Stimulated activated CD4-positive, alpha-beta T cell treated with anti-CD3 and anti-CD28 coated beads, Interleukin-1b, Interleukin-23, amount 100 ng/mL, for 1 hour (primary cell): ENCODE results near the gene PGRMC1.
"Not testable (repeated sequence)": the region's sequence is repeated elsewhere in the genome, so short reads cannot be mapped to it uniquely, and the experiment has no call there.

Experiments
- DNase-seq, 2 donors: peaks; one replicate each; pipeline ENCODE4 v3.0.0-alpha.2; 2020; ENCODE audit warnings: low read depth in 2 of 2

PGRMC1 gene

DNA sequence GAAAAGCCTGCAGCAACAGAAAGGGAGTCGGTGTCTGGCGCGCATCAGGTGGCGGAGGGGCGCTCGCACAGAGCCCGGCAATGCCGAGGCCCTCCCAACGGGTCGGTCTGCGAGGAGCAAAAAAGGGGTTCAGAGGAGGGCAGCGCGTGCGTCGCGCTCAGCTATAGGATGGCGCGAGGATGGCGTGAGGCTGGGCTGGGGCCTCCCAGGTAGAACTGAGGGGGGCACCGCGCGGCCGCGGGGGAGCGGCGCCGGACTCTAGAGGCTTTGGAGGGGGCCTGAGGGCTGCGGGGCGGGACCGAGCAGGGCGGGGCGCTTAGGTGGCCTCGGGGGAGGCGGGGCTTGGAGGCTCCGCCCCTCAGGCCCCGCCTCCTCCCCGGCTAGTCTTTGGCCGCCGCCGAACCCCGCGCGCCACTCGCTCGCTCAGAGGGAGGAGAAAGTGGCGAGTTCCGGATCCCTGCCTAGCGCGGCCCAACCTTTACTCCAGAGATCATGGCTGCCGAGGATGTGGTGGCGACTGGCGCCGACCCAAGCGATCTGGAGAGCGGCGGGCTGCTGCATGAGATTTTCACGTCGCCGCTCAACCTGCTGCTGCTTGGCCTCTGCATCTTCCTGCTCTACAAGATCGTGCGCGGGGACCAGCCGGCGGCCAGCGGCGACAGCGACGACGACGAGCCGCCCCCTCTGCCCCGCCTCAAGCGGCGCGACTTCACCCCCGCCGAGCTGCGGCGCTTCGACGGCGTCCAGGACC is at the start of gene PGRMC1:
Gene PGRMC1, plus strand, starts transcription at position 414 of the 751 bp plus-strand sequence. Its CDS starts 79 bp downstream, at position 493.
- DNase-seq, result peak; percentile 41 to 50

- no peak for DNase-seq
Observed at GRCh38 chrX:119186763-119187162, 49.3 kb upstream of the PGRMC1 start.

DNA sequence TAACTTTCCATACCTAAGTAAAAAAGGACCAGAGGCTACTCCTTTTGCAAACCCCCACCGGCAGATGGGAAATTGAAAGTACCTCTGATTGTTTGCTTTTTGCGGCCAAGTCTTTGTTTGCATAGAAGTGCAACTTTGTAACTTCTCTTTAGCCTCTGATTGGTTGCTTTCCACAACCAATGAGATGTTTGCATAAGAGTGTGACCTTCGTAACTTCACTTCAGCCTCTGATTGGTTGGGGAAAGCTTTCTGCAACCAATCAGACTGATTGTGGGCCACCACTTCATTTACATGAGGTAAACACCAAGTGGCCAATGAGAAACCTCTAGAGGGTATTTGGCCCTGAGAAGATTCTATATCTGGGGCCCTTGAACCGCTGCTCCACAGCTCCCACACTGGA is 48.8 kb upstream of the PGRMC1 start:
- no peak for DNase-seq

GRCh38 chrX:119189115-119189514 is 47.0 kb upstream of the PGRMC1 start:
- DNase-seq, result no peak

- DNase-seq, result no peak
Observed at GRCh38 chrX:119189595-119189994, 46.5 kb upstream of the PGRMC1 start.

GRCh38 chrX:119190091-119190681 is 45.9 kb upstream of the PGRMC1 start:
- DNase-seq, result no peak

GRCh38 chrX:119190831-119191230 is 45.3 kb upstream of the PGRMC1 start:
- no peak for DNase-seq

GRCh38 chrX:119194621-119195020 is 41.5 kb upstream of the PGRMC1 start:
- DNase-seq, result no peak

DNA sequence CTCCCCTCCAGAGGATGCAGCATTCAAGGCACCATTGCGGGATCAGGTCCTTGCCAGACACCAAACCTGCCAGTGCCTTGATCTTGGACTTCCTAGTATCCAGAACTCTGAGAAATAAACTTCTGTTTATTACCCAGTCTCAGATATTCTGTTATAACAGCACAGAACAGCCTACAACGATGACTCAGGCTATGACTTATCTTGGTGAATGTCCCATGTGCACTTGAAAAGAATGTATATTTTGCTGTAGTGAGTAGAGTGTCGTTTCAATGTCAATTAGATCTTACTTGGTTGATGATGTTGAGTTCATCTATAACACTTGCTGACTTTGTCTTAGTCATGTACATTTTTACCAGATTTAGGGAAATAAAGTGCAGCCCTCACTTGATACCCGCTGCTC is 34.5 kb upstream of the PGRMC1 start:
- DNase-seq, result no peak

- DNase-seq, result no peak
Observed at GRCh38 chrX:119206203-119206602, 29.9 kb upstream of the PGRMC1 start.

- not testable (repeated sequence) for DNase-seq
Observed at GRCh38 chrX:119207483-119207882, 28.6 kb upstream of the PGRMC1 start.

DNA sequence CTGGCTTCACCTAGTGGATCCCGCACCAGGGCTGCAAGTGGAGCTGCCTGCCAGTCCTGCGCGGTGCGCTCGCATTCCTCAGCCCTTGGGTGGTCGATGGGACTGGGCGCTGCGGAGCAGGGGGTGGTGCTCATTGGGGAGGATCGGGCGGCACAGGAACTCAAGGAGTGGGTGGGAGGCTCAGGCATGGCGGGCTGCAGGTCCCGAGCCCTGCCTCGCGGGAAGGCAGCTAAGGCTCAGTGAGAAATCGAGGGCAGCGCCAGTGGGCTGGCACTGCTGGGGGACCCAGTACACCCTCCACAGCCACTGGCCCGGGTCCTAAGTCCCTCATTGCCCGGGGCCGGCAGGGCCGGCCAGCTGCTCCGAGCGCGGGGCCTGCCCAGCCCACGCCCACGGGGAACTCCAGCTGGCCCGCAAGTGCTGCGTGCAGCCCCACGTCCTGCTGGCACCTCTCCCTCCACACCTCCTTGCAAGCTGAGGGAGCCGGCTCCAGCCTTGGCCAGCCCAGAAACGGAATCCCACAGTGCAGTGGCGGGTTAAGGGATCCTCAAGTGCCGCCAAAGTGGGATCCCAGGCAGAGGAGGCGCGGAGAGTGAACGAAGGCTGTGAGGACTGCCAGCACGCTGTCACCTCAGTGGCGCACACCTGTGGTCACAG is 27.6 kb upstream of the PGRMC1 start:
- no peak for DNase-seq

DNA sequence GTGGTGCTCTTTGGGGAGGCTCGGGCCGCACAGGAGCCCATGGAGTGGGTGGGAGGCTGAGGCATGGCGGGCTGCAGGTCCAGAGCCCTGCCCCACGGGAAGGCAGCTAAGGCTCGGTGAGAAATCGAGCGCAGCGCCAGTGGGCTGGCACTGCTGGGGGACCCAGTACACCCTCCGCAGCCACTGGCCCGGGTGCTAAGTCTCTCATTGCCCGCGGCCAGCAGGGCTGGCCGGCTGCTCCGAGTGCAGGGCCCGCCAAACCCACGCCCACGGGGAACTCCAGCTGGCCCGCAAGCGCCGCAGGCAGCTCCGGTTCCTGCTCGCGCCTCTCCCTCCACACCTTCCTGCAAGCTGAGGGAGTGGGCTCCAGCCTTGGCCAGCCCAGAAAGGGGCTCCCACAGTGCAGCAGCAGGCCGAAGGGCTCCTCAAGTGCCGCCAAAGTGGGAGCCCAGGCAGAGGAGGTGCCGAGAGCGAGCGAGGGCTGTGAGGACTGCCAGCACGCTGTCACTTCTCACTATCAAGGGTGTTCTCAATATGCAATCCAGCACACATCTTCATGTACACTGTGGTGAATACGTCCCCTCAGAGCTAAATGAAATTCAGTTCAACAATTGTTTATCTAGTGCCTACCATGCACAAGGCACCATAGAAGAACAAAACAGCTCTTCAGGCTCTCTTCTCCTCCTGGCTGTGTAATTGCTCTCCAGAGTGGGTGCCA is 25.0 kb upstream of the PGRMC1 start:
- not testable (repeated sequence) for DNase-seq

DNA sequence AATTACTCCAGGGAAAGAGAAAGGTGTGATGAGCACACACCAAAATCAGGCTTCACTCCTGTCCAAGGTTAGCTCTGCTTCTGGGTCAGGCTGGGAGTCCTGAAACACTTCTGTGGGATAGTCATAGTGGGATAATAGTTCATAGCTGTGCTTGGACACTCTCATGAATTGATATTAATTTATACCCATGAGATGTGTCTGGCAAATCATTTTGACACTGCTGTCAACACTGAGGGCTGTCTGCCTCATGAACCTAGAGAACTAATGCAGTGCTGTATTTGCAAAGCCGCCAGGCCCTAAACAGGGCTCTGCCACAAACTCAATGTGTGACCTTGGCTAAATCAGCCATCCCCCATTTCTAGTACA is 24.5 kb upstream of the PGRMC1 start:
- DNase-seq, result no peak

GRCh38 chrX:119218198-119218597 is 17.9 kb upstream of the PGRMC1 start:
- DNase-seq, result no peak

- DNase-seq, result no peak
Observed at GRCh38 chrX:119222932-119223331, 13.2 kb upstream of the PGRMC1 start.

DNA sequence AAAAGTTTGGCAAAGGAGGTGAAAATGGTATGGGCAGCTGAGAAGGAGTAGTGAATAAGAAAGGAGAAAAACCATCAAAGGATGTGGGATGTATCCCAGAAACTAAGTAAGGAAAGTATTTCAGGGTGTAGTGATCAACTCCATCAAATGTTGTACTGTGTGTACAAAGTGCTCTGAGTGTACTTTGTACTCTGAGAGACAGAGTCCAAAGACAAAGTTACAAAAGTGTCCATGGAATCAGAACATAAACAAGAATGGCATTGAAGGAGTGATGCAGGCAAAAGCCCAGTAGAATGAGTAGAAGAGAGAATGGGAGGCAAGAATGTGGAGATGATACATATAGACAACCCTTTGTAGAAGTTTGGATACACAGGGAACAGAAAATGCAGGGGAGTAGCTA is 12.3 kb upstream of the PGRMC1 start:
- no peak for DNase-seq

DNA sequence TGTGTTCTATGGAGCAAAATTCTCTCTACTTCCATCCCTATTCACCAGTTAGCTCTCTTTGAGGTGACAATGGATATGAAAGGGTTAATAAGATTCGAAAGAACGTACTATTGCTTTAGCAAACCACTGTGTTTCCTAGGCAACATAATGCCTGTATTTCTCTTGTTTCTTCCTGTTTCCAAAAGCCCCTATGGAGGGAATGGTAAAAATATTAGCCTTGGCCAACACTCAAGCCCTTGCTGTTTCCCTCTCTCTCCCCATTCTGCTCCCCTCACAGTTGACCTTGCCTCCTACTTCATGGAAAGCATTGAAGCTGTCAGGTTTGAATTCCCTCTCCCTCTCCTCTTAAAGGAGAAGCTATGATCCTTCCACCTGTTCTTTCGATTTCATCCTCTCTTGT is 9.6 kb upstream of the PGRMC1 start:
- DNase-seq, result no peak

DNA sequence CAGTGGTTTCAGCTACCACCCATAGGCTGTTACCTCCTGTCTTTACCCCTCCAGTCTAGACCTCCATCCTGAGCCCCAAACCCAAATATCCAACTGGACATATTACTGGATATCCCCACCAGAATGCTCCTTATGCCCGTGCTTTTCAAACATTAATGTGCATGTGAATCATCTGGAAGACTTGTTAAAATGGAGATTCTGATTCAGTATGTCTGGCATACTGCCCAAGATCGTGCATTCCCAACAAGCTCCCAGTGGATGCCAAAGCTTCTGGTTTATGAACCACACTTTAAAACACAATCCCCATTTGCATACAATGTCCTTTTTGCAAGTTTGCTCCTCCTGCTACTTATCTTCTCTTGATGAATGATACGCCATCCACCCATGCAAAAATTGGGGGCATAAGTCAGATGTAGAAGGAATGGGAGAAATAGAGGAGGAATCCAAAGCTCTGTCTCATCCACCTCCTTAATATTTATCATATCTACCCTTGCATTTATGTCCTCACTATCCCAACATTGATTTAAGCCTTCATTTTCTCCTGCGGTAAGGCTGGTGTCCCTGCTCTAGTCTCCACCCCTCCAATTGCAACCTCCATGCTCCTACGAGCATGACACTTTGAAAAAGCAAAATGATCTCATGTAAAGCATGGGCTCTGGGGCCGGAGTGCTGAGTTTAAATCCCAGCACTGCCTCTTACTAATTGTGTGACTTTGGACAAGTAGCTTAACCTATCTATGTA is 7.4 kb upstream of the PGRMC1 start:
- no peak for DNase-seq

- no peak for DNase-seq
Observed at GRCh38 chrX:119229253-119229615, 6.9 kb upstream of the PGRMC1 start.

DNA sequence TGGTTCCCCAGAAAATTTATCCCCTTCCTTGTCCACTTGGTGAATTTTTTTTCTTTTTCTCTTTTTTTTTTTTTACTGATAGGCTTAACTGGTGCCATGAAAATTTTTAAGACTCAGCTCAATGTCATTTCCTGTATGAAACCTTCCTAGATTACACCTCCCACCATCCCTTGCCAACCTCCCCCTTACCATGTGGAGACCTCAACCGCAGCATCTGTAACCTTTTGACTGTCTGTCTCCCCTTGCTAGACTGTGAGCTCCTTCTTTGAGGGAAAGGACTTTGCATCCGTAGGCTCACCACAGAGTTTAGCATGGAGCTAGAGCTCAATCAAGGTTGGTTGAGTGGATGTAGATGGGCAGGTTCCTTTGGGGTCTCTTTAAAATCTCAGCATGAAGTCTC is 5.2 kb upstream of the PGRMC1 start:
- DNase-seq, result no peak

GRCh38 chrX:119231936-119232445 is 4.1 kb upstream of the PGRMC1 start:
- no peak for DNase-seq
